ENCODE results near the gene HSPB7. TPM values are rescaled to one million over a fixed set of nuclear protein-coding genes. Genes with fewer than 3 reads are reported as not detected.

The HSPB7 gene
- total RNA-seq, 1 donor from 2014 or later: not detected

GRCh38 chr1:15991427-15992186, 26.2 kb downstream of the HSPB7 start:
- DNase-seq (ENCODE audit: low read depth): no peak
- H3K27me3 ChIP-seq (ENCODE audit: control insufficient read depth, insufficient read depth, low read length): no peaks in the 10 kb centered on the region
- no peak for TF ChIP-seq CTCF (IDR thresholded peaks at IDR 0.05; ENCODE audit: insufficient read depth, low read length, poor library complexity, severe bottlenecking)
- no peaks in the 10 kb centered on the region for H3K36me3 ChIP-seq (ENCODE audit: control insufficient read depth, insufficient read depth, low read length)
- H3K4me3 ChIP-seq (ENCODE audit: low read depth, low read length): no peak overlapping the region

- Histone ChIP-seq H3K27me3 (ENCODE audit: control insufficient read depth, insufficient read depth, low read length) (no peaks in the 10 kb centered on the region), H3K36me3 (ENCODE audit: control insufficient read depth, insufficient read depth, low read length) (no peaks in the 10 kb centered on the region), H3K4me3 (ENCODE audit: low read depth, low read length) (no peak overlapping the region)
- no peak for TF ChIP-seq CTCF (IDR thresholded peaks at IDR 0.05; ENCODE audit: insufficient read depth, low read length, poor library complexity, severe bottlenecking)
- no peak for DNase-seq (ENCODE audit: low read depth)
Observed at GRCh38 chr1:15989776-15990175, 28.1 kb downstream of the HSPB7 start.

- no peak overlapping the region for H3K4me3 ChIP-seq (ENCODE audit: low read depth, low read length)
- TF ChIP-seq CTCF (IDR thresholded peaks at IDR 0.05; ENCODE audit: insufficient read depth, low read length, poor library complexity, severe bottlenecking): no peak
- no peaks in the 10 kb centered on the region for H3K36me3 ChIP-seq (ENCODE audit: control insufficient read depth, insufficient read depth, low read length)
- DNase-seq (ENCODE audit: low read depth): no peak
- H3K27me3 ChIP-seq (ENCODE audit: control insufficient read depth, insufficient read depth, low read length): no peaks in the 10 kb centered on the region
Observed at GRCh38 chr1:15988856-15989736, 28.7 kb downstream of the HSPB7 start.

- TF ChIP-seq CTCF (IDR thresholded peaks at IDR 0.05; ENCODE audit: insufficient read depth, low read length, poor library complexity, severe bottlenecking): no peak
- Histone ChIP-seq H3K36me3 (ENCODE audit: control insufficient read depth, insufficient read depth, low read length) (no peaks in the 10 kb centered on the region), H3K27me3 (ENCODE audit: control insufficient read depth, insufficient read depth, low read length) (no peaks in the 10 kb centered on the region), H3K4me3 (ENCODE audit: low read depth, low read length) (no peak overlapping the region)
- peak; percentile 61 for DNase-seq (ENCODE audit: low read depth)
Observed at GRCh38 chr1:15985611-15986297, 32.1 kb downstream of the HSPB7 start.

GRCh38 chr1:15983275-15983674, 34.6 kb downstream of the HSPB7 start:
- no peak for TF ChIP-seq CTCF (IDR thresholded peaks at IDR 0.05; ENCODE audit: insufficient read depth, low read length, poor library complexity, severe bottlenecking)
- Histone ChIP-seq H3K4me3 (ENCODE audit: low read depth, low read length) (no peak overlapping the region), H3K27me3 (ENCODE audit: control insufficient read depth, insufficient read depth, low read length) (no peaks in the 10 kb centered on the region), H3K36me3 (ENCODE audit: control insufficient read depth, insufficient read depth, low read length) (no peaks in the 10 kb centered on the region)
- no peak for DNase-seq (ENCODE audit: low read depth)
